ENCODE measurements around the gene PPP1R2. TPM values are rescaled to one million over a fixed set of nuclear protein-coding genes. Genes with fewer than 3 reads are reported as not detected.
"Not testable (repeated sequence)": the region's sequence is repeated elsewhere in the genome, so short reads cannot be mapped to it uniquely, and the experiment has no call there.

Gene PPP1R2
- polyA plus RNA-seq, 1 donor: 54.7 TPM

DNA sequence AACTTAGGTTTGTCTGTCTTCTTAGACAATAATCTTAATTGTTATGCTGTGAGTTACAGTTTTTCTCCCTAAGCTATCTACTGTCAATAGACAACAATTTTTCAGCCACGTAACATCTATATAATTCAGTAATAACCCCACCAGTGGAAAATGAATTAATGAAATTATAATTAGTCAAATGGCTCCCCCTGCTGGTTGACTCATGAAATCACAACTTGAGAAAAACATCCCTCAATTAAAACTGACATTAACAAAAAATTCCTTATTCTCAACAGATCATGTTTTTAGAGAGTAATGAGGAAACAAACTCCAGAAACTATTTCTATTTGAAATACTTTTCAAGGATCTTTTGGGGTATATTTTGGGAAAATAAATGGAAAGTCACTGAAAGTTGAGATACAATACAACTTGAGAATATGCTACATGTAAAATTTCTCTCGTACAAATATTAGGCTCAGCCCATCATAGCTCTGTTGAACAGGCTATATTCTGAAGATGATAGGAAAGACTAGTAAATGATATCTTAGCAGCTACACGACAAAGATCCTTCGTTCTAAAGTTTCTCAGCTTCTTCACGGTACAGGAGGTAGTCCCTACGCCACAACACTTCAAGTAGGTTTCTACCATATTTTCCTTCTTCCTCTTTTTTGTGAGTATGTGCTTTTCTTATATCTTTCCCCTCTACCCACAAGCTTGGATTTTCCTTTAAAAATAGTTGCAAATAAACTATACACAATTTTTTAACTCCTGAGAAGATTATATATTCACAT is 20.7 kb downstream of the PPP1R2 start:
- DNase-seq: no peak
- Histone ChIP-seq H3K4me3 (ENCODE audit: low read length) (no peak overlapping the region), H3K27ac (ENCODE audit: low read length) (no peak overlapping the region), H3K27me3 (ENCODE audit: control insufficient read depth, insufficient read depth, low read length) (no peaks in the 10 kb centered on the region), H3K36me3 (ENCODE audit: control insufficient read depth, insufficient read depth, low read length) (peaks cover 37% of the 10 kb centered on the region), H3K9me3 (ENCODE audit: control insufficient read depth, low read depth, low read length) (no peaks in the 10 kb centered on the region), H3K4me1 (ENCODE audit: control insufficient read depth, insufficient read depth, low read length) (no peaks in the 10 kb centered on the region)
- WGBS (ENCODE audit: insufficient coverage, low lambda C conversion rate): 75% methylated on average over 2 of the region's 6 CpGs

DNA sequence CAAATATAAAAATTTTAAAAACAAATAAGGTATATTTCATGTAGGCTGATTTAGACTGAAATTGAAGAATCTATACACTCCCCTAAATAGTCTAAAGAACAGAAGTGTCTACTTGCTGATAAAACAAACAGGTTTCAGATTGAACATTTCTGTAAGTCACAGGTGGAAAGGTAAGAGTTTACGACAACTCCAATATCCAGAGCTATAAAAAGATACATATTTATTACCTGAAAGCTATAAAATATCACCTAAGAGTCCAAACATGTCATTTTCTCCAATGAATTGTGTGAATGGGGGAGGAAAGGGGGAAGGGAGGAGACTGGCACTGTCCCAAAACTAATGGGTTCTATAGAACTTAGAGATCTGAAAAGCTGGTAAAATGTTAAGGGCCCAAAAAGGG is 26.1 kb downstream of the PPP1R2 start:
- no peaks in the 10 kb centered on the region for H3K9me3 ChIP-seq (ENCODE audit: control insufficient read depth, low read depth, low read length)
- DNase-seq: no peak
- no peaks in the 10 kb centered on the region for H3K27me3 ChIP-seq (ENCODE audit: control insufficient read depth, insufficient read depth, low read length)
- H3K4me1 ChIP-seq (ENCODE audit: control insufficient read depth, insufficient read depth, low read length): no peaks in the 10 kb centered on the region
- no CpG with 5 or more reads among the region's 1 CpG for WGBS (ENCODE audit: insufficient coverage, low lambda C conversion rate)
- no peak overlapping the region for H3K4me3 ChIP-seq (ENCODE audit: low read length)
- H3K36me3 ChIP-seq (ENCODE audit: control insufficient read depth, insufficient read depth, low read length): peaks cover 31% of the 10 kb centered on the region
- no peak overlapping the region for H3K27ac ChIP-seq (ENCODE audit: low read length)

DNA sequence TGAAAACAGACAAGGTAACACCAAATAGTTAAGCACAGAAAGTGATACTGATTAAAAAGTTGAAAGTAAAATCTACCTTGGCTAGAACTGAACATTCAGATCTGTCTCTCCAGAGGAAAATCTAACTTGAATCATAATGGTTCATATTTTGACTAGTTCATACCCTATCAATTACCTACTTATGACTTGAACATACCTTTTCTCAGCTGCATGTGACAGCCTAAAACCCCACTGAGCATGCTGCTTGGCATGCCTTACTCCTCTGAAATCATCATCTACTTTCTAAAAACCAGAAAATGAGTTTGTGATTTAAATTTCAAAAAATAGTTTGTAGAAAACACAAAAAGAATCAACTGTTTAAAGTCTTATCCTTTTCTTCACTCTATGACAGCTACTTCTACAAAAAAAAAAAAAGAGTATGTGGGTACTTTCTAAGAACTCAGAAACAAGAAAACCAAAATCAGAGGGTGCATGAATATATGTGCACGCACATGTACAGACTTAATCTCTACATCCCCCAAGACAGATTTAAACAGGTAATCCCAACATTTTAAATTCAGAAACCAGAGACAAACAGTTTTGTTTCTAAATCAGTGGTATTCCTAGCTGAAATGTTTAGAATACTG is 28.4 kb downstream of the PPP1R2 start:
- no CpG with 5 or more reads among the region's 1 CpG for WGBS (ENCODE audit: insufficient coverage, low lambda C conversion rate)
- H3K27me3 ChIP-seq (ENCODE audit: control insufficient read depth, insufficient read depth, low read length); H3K4me1 ChIP-seq (ENCODE audit: control insufficient read depth, insufficient read depth, low read length); DNase-seq; H3K9me3 ChIP-seq (ENCODE audit: control insufficient read depth, low read depth, low read length); H3K4me3 ChIP-seq (ENCODE audit: low read length); H3K27ac ChIP-seq (ENCODE audit: low read length): not testable (repeated sequence)
- H3K36me3 ChIP-seq (ENCODE audit: control insufficient read depth, insufficient read depth, low read length): peaks cover 27% of the 10 kb centered on the region

DNA sequence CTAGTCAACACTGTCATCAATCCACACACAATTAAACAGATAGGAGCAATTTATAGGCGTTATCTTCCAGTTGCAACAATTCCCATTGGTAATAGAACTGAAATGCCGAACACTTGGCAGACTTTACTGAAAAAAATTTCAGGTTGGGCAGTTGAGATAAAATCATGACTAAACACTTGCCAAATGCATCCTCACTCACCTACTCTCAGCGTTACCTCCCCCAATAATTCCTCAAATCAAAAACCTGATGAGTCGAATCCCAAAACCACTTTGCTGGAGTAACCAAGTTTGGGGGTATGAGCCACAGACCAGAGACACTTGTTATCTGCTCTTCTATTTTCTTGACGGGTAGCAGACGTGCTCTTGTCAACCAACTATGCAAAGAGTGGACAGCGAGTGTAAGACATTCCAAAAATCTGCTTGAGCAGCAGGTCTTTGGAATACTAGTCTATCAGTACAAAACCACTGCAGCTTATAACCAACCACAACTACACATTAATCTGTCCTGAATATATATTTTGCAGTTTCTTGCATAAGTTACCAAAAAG is 30.3 kb downstream of the PPP1R2 start:
- Histone ChIP-seq H3K27ac (ENCODE audit: low read length) (no peak overlapping the region), H3K9me3 (ENCODE audit: control insufficient read depth, low read depth, low read length) (no peaks in the 10 kb centered on the region), H3K27me3 (ENCODE audit: control insufficient read depth, insufficient read depth, low read length) (no peaks in the 10 kb centered on the region), H3K36me3 (ENCODE audit: control insufficient read depth, insufficient read depth, low read length) (peaks cover 22% of the 10 kb centered on the region), H3K4me1 (ENCODE audit: control insufficient read depth, insufficient read depth, low read length) (no peaks in the 10 kb centered on the region), H3K4me3 (ENCODE audit: low read length) (no peak overlapping the region)
- DNase-seq: no peak
- no CpG with 5 or more reads among the region's 7 CpGs for WGBS (ENCODE audit: insufficient coverage, low lambda C conversion rate)

DNA sequence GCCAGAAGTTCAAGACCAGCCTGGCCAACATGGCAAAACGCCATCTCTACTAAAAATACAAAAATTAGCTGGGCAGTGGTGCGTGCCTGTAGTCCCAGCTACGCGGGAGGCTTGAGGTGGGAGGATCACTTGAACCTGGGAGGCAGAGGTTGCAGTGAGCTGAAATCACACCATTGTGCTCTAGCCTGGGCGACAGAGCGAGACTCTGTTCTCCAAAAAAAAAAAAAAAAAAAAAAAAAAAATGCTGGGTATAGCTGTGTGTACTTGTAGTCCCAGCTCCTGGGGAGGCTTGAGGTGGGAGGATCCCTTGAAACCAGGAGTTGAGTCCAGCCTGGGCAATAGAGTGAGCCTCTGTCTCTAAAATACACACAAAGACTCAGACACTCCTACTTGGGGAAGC is 32.0 kb downstream of the PPP1R2 start:
- Histone ChIP-seq H3K4me1 (ENCODE audit: control insufficient read depth, insufficient read depth, low read length) (no peaks in the 10 kb centered on the region), H3K4me3 (ENCODE audit: low read length) (no peak overlapping the region), H3K9me3 (ENCODE audit: control insufficient read depth, low read depth, low read length) (no peaks in the 10 kb centered on the region), H3K27me3 (ENCODE audit: control insufficient read depth, insufficient read depth, low read length) (no peaks in the 10 kb centered on the region), H3K27ac (ENCODE audit: low read length) (no peak overlapping the region), H3K36me3 (ENCODE audit: control insufficient read depth, insufficient read depth, low read length) (peaks cover 17% of the 10 kb centered on the region)
- WGBS (ENCODE audit: insufficient coverage, low lambda C conversion rate): no CpG with 5 or more reads among the region's 6 CpGs
- no peak for DNase-seq

DNA sequence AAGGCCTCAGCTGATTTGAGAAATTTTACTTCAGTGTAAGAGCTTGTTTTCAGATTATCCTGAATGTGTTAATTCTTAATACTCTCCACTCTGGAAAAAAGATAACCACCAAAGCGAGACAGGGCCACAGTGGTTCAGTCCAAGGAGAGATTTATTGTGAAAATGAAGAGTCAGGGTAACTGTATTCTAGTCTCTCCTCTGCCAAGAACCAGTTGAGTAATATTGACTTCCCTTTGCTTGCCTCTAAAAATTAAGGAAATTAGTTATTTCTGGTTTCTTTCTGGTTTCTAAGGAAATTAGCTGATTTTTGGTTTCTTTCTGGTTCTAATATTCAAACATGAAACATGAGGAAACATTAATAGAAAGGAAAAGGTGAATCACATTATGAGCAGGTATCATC is 34.9 kb downstream of the PPP1R2 start:
- no peaks in the 10 kb centered on the region for H3K4me1 ChIP-seq (ENCODE audit: control insufficient read depth, insufficient read depth, low read length)
- WGBS (ENCODE audit: insufficient coverage, low lambda C conversion rate): no CpG with 5 or more reads among the region's 1 CpG
- no peaks in the 10 kb centered on the region for H3K27me3 ChIP-seq (ENCODE audit: control insufficient read depth, insufficient read depth, low read length)
- H3K27ac ChIP-seq (ENCODE audit: low read length): no peak overlapping the region
- no peak overlapping the region for H3K4me3 ChIP-seq (ENCODE audit: low read length)
- no peaks in the 10 kb centered on the region for H3K9me3 ChIP-seq (ENCODE audit: control insufficient read depth, low read depth, low read length)
- DNase-seq: no peak
- peaks cover 8% of the 10 kb centered on the region for H3K36me3 ChIP-seq (ENCODE audit: control insufficient read depth, insufficient read depth, low read length)

DNA sequence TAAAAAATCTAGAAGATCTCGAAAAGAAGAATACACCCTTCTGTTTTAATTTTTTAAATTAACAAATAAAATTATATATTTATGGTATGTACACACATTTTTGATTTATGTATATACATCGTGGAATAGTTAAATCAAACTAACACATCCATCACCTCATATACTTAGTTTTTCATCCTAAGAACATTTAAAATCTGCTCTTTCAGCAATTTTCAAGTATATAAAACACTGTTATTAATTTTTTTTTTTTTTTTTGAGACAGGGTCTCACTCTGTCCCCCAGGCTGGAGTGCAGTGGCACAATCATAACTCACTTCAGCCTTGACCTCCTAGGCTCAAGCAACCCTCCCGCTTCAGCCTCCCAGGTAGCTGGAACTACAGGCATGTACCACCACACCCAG is 67.5 kb downstream of the PPP1R2 start:
- no peaks in the 10 kb centered on the region for H3K36me3 ChIP-seq (ENCODE audit: control insufficient read depth, insufficient read depth, low read length)
- H3K4me1 ChIP-seq (ENCODE audit: control insufficient read depth, insufficient read depth, low read length): no peaks in the 10 kb centered on the region
- H3K9me3 ChIP-seq (ENCODE audit: control insufficient read depth, low read depth, low read length): no peaks in the 10 kb centered on the region
- H3K27ac ChIP-seq (ENCODE audit: low read length): no peak overlapping the region
- no peak overlapping the region for H3K4me3 ChIP-seq (ENCODE audit: low read length)
- 94% methylated on average over 3 of the region's 3 CpGs for WGBS (ENCODE audit: insufficient coverage, low lambda C conversion rate)
- H3K27me3 ChIP-seq (ENCODE audit: control insufficient read depth, insufficient read depth, low read length): no peaks in the 10 kb centered on the region
- DNase-seq: no peak

DNA sequence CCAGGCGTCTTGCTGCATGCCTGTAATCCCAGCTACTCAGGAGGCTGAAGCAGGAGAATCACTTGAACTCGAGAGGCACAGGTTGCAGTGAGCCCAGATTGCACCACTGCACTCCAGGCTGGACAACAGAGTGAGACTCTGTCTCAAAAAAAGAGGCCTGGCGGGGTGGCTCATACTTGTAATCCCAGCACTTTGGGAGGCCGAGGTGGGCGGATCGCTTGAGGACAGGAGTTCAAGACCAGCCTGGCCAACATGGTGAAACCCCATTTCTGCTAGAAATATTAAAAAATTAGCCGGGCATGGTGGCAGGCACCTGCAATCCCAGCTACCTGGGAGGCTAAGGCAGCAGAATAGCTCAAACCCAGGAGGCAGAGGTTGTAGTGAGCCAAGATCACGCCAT is 68.0 kb downstream of the PPP1R2 start:
- H3K4me3 ChIP-seq (ENCODE audit: low read length); H3K27ac ChIP-seq (ENCODE audit: low read length); DNase-seq; H3K36me3 ChIP-seq (ENCODE audit: control insufficient read depth, insufficient read depth, low read length); H3K4me1 ChIP-seq (ENCODE audit: control insufficient read depth, insufficient read depth, low read length); H3K27me3 ChIP-seq (ENCODE audit: control insufficient read depth, insufficient read depth, low read length); H3K9me3 ChIP-seq (ENCODE audit: control insufficient read depth, low read depth, low read length): not testable (repeated sequence)
- no CpG with 5 or more reads among the region's 8 CpGs for WGBS (ENCODE audit: insufficient coverage, low lambda C conversion rate)

DNA sequence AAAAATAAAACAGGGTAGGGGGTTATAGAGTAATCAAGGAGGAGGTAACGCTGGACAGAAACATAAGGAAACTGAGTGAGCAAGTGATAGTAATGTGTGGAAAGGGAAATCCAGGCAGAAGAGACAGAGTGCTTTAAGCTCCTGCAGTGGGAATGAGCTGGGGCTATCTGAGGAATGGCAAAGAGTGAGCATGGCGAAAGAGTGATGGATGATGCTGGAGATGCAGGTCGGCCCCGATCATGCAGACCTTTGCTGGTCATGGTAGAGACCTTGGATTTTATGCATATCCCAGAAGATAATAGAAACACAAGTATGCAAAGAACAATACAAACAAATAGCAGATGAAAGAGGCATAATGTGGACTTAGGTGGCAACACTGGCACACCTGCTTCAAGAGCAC is 74.3 kb downstream of the PPP1R2 start:
- DNase-seq: no peak
- Histone ChIP-seq H3K4me1 (ENCODE audit: control insufficient read depth, insufficient read depth, low read length) (no peaks in the 10 kb centered on the region), H3K27ac (ENCODE audit: low read length) (no peak overlapping the region), H3K9me3 (ENCODE audit: control insufficient read depth, low read depth, low read length) (no peaks in the 10 kb centered on the region), H3K36me3 (ENCODE audit: control insufficient read depth, insufficient read depth, low read length) (no peaks in the 10 kb centered on the region), H3K4me3 (ENCODE audit: low read length) (no peak overlapping the region), H3K27me3 (ENCODE audit: control insufficient read depth, insufficient read depth, low read length) (no peaks in the 10 kb centered on the region)
- 100% methylated on average over 1 of the region's 4 CpGs for WGBS (ENCODE audit: insufficient coverage, low lambda C conversion rate)

DNA sequence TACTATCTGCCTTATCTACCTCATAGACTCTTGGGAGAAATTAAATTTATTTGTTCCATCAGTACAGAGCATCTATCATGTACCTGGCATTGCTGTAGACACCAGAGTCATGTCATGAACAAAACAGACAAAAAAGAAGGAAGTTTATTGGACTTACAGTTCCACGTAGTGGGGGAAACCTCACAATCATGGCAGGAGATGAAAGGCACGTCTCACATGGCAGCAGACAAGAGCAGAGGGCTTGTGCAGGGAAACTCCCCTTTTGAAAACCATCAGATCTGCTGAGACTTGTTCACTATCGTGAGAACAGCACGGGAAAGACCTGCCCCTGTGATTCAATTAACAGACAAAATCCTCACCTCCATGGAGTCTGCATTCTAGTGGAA is 74.7 kb downstream of the PPP1R2 start:
- no peak for DNase-seq
- H3K4me3 ChIP-seq (ENCODE audit: low read length): no peak overlapping the region
- H3K4me1 ChIP-seq (ENCODE audit: control insufficient read depth, insufficient read depth, low read length): no peaks in the 10 kb centered on the region
- H3K9me3 ChIP-seq (ENCODE audit: control insufficient read depth, low read depth, low read length): no peaks in the 10 kb centered on the region
- no peaks in the 10 kb centered on the region for H3K36me3 ChIP-seq (ENCODE audit: control insufficient read depth, insufficient read depth, low read length)
- 83% methylated on average over 1 of the region's 4 CpGs for WGBS (ENCODE audit: insufficient coverage, low lambda C conversion rate)
- H3K27ac ChIP-seq (ENCODE audit: low read length): no peak overlapping the region
- H3K27me3 ChIP-seq (ENCODE audit: control insufficient read depth, insufficient read depth, low read length): no peaks in the 10 kb centered on the region

All from large intestine (tissue), 3 donors.